HepG2 (cell line): ENCODE results near the gene NCOA7. TPM values are rescaled to one million over a fixed set of nuclear protein-coding genes. Genes with fewer than 3 reads are reported as not detected.

Experiments
- ATRX ChIP-seq: sonication (generic); formaldehyde crosslinking; IDR thresholded peaks from 2 replicates; pipeline ENCODE4 v1.4.0; 2020; ENCODE audit warnings: missing genetic modification reagents, borderline replicate concordance
- HES4 ChIP-seq: sonication (generic); formaldehyde crosslinking; IDR thresholded peaks from 2 replicates; pipeline ENCODE4 v1.9.0; 2021; ENCODE audit warnings: mild to moderate bottlenecking, missing genetic modification reagents, borderline replicate concordance
- KLF6 ChIP-seq: IDR thresholded peaks from 2 replicates; pipeline ENCODE4 v1.8.0; 2016; ENCODE audit warnings: missing biosample characterization, missing genetic modification reagents
- MAZ ChIP-seq, 2 experiments: sonication (generic) in 1 of 2; formaldehyde crosslinking in 1 of 2; IDR thresholded peaks; 2 replicates each; pipeline versions ENCODE4 v1.5.0 to v1.6.1; 2012 to 2020; ENCODE audit warnings: low read depth in 2 of 2, mild to moderate bottlenecking in 2 of 2, borderline replicate concordance in 1 of 2, improper control_type of control experiment in 1 of 2, low read length in 1 of 2, missing genetic modification reagents in 1 of 2, moderate library complexity in 1 of 2
- MZF1 ChIP-seq: sonication (generic); formaldehyde crosslinking; IDR thresholded peaks from 2 replicates; pipeline ENCODE4 v1.8.1; 2023; ENCODE audit warnings: mild to moderate bottlenecking, missing genetic modification reagents, borderline replicate concordance
- RFX1 ChIP-seq: fragments of 450-650 bp; IDR thresholded peaks from 2 replicates; pipeline ENCODE4 v1.6.1; 2017
- ZFP37 ChIP-seq: sonication (generic); formaldehyde crosslinking; IDR thresholded peaks from 2 replicates; pipeline ENCODE4 v1.4.0; 2020; ENCODE audit warnings: missing genetic modification reagents, borderline replicate concordance
- ZNF260 ChIP-seq: sonication (generic); formaldehyde crosslinking; IDR thresholded peaks from 2 replicates; pipeline ENCODE4 v1.4.0; 2020; ENCODE audit warnings: missing genetic modification reagents, low read depth, mild to moderate bottlenecking, borderline replicate concordance
- ZNF781 ChIP-seq: sonication (generic); formaldehyde crosslinking; IDR thresholded peaks from 2 replicates; pipeline ENCODE4 v1.5.1; 2020; ENCODE audit warnings: borderline replicate concordance, mild to moderate bottlenecking, missing genetic modification reagents; ENCODE audit errors: not compliant biosample characterization
- polyA plus RNA-seq, 8 experiments: library from polyadenylated mRNA; depleted of rRNA in 3 of 8; stranded (reverse) in 7 of 8; unstranded in 1 of 8; fragments of >200 nt; fragmentation: Illumina TruSeq in 4 of 8; extraction: Trizol in 4 of 8; gene quantifications; 2 replicates each; pipeline versions ENCODE4 v1.2.1 to v1.2.3, GENCODE V29; 2011 to 2016; ENCODE audit warnings: low read depth in 4 of 8, missing spikeins in 1 of 8, mixed read lengths in 1 of 8; ENCODE audit not compliant: insufficient read depth in 1 of 8
- total RNA-seq, 5 experiments: library from RNA; depleted of rRNA; stranded (reverse); fragments of >200 nt; fragmentation: Illumina TruSeq; extraction: Trizol; gene quantifications; 2 replicates each; pipeline ENCODE4 v1.2.3, GENCODE V29; 2016; ENCODE audit warnings: low read depth in 1 of 5
- TF ChIP-seq, protein P1 (sequence below): sonication (generic); formaldehyde crosslinking; IDR thresholded peaks from 2 replicates; pipeline ENCODE4 v1.9.0; 2021; ENCODE audit warnings: missing genetic modification reagents, mild to moderate bottlenecking, borderline replicate concordance
- TF ChIP-seq, protein P2 (sequence below): sonication (generic); formaldehyde crosslinking; IDR thresholded peaks from 2 replicates; pipeline ENCODE4 v1.9.0; 2021; ENCODE audit warnings: missing genetic modification reagents, borderline replicate concordance
- TF ChIP-seq, protein P3 (sequence below): IDR thresholded peaks from 2 replicates; pipeline ENCODE4 v1.6.1; 2018; ENCODE audit warnings: missing genetic modification reagents, mild to moderate bottlenecking, missing compliant biosample characterization
- TF ChIP-seq, protein P4 (sequence below): sonication (generic); formaldehyde crosslinking; IDR thresholded peaks from 2 replicates; pipeline ENCODE4 v1.9.0; 2022; ENCODE audit warnings: low read depth, missing genetic modification reagents
- TF ChIP-seq, protein P5 (sequence below): sonication (generic); formaldehyde crosslinking; IDR thresholded peaks from 2 replicates; pipeline ENCODE4 v1.5.1; 2020; ENCODE audit warnings: mild to moderate bottlenecking, missing genetic modification reagents

NCOA7 gene
- total and polyA plus RNA-seq, 2 of the 13 experiments (the other 11 are each of a cell fraction or from before 2014, with no cell fraction given) = 13.6 to 20.8 TPM

DNA sequence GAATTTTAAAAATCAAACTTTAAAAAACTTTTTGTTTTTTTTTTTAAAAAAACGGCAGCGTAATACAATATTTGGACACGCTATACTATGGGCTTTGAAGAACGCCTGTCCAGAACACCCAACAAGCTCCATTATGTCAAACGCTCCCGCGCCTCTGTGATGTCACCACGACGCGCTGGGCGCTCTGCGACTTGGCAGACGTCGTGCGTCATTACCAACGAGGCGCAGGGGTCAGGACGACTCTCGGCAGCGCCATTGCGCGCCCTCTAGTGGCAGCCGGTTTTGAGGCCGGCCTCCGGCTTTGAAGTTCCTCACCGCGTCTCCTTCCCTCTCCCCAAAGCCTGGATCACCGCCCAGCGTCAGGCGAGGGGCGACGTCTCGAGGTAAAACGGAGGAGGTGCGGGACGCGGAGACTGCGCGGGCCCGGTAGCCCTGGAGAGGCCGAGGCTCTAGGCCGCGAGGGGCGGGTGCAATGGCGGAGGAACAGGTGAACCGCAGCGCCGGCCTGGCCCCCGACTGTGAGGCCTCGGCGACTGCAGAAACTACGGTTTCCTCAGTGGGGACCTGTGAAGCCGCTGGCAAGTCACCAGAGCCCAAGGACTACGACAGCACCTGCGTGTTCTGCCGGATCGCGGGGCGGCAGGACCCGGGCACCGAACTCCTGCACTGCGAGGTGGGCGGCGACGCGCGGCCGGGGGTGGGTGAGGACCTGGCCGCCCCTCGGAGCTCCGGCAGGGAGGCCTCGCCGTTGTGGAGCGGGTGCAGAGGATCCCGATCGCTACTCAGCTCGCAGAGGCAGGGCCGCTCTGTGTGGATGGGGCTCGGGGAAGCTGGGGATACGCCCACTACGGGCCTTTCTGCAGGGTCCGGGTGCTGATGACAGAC, 166.0 kb downstream of the NCOA7 start, which contains the start of gene HINT3 (continued):
- TF ChIP-seq ZNF781 (CRISPR knock-in tag) (peak; percentile 96), MAZ (IDR thresholded peaks at IDR 0.05; ENCODE audit: borderline replicate concordance, low read depth, low read length) (peak; percentile 66), MAZ (CRISPR knock-in tag; IDR thresholded peaks at IDR 0.05; ENCODE audit: low read depth) (peak; percentile 96), ZFP37 (CRISPR knock-in tag) (no peak; the same call in 1 of the 2 replicates), MZF1 (CRISPR knock-in tag) (peak; percentile 90), KLF6 (CRISPR knock-in tag) (peak; percentile 92), ATRX (CRISPR knock-in tag) (no peak; the same call in 1 of the 2 replicates), ZNF260 (CRISPR knock-in tag) (no peak), HES4 (CRISPR knock-in tag) (peak; percentile 83), RFX1 (no peak)
- TF ChIP-seq, protein P1, sequence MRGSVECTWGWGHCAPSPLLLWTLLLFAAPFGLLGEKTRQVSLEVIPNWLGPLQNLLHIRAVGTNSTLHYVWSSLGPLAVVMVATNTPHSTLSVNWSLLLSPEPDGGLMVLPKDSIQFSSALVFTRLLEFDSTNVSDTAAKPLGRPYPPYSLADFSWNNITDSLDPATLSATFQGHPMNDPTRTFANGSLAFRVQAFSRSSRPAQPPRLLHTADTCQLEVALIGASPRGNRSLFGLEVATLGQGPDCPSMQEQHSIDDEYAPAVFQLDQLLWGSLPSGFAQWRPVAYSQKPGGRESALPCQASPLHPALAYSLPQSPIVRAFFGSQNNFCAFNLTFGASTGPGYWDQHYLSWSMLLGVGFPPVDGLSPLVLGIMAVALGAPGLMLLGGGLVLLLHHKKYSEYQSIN = no peak
- TF ChIP-seq, protein P2, sequence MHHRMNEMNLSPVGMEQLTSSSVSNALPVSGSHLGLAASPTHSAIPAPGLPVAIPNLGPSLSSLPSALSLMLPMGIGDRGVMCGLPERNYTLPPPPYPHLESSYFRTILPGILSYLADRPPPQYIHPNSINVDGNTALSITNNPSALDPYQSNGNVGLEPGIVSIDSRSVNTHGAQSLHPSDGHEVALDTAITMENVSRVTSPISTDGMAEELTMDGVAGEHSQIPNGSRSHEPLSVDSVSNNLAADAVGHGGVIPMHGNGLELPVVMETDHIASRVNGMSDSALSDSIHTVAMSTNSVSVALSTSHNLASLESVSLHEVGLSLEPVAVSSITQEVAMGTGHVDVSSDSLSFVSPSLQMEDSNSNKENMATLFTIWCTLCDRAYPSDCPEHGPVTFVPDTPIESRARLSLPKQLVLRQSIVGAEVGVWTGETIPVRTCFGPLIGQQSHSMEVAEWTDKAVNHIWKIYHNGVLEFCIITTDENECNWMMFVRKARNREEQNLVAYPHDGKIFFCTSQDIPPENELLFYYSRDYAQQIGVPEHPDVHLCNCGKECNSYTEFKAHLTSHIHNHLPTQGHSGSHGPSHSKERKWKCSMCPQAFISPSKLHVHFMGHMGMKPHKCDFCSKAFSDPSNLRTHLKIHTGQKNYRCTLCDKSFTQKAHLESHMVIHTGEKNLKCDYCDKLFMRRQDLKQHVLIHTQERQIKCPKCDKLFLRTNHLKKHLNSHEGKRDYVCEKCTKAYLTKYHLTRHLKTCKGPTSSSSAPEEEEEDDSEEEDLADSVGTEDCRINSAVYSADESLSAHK (CRISPR knock-in tag) = no peak
- TF ChIP-seq, protein P3, sequence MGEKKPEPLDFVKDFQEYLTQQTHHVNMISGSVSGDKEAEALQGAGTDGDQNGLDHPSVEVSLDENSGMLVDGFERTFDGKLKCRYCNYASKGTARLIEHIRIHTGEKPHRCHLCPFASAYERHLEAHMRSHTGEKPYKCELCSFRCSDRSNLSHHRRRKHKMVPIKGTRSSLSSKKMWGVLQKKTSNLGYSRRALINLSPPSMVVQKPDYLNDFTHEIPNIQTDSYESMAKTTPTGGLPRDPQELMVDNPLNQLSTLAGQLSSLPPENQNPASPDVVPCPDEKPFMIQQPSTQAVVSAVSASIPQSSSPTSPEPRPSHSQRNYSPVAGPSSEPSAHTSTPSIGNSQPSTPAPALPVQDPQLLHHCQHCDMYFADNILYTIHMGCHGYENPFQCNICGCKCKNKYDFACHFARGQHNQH = peak; percentile 92
- TF ChIP-seq, protein P4, sequence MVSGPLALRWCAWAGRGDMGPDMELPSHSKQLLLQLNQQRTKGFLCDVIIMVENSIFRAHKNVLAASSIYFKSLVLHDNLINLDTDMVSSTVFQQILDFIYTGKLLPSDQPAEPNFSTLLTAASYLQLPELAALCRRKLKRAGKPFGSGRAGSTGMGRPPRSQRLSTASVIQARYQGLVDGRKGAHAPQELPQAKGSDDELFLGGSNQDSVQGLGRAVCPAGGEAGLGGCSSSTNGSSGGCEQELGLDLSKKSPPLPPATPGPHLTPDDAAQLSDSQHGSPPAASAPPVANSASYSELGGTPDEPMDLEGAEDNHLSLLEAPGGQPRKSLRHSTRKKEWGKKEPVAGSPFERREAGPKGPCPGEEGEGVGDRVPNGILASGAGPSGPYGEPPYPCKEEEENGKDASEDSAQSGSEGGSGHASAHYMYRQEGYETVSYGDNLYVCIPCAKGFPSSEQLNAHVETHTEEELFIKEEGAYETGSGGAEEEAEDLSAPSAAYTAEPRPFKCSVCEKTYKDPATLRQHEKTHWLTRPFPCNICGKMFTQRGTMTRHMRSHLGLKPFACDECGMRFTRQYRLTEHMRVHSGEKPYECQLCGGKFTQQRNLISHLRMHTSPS = peak; percentile 41; the same call in 1 of the 2 replicates
- TF ChIP-seq, protein P5, sequence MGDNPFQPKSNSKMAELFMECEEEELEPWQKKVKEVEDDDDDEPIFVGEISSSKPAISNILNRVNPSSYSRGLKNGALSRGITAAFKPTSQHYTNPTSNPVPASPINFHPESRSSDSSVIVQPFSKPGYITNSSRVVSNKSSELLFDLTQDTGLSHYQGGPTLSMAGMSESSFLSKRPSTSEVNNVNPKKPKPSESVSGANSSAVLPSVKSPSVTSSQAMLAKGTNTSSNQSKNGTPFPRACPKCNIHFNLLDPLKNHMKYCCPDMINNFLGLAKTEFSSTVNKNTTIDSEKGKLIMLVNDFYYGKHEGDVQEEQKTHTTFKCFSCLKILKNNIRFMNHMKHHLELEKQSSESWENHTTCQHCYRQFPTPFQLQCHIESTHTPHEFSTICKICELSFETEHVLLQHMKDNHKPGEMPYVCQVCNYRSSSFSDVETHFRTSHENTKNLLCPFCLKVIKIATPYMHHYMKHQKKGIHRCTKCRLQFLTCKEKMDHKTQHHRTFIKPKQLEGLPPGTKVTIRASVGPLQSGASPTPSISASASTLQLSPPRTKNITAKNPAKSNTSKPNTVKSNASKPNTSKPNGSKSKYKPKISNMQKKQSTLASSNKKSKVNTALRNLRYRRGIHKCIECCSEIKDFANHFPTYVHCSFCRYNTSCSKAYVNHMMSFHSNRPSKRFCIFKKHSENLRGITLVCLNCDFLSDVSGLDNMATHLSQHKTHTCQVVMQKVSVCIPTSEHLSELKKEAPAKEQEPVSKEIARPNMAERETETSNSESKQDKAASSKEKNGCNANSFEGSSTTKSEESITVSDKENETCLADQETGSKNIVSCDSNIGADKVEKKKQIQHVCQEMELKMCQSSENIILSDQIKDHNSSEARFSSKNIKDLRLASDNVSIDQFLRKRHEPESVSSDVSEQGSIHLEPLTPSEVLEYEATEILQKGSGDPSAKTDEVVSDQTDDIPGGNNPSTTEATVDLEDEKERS (CRISPR knock-in tag) = peak; percentile 97
